ENCODE measurements around the gene HAUS5. TPM values are rescaled to one million over a fixed set of nuclear protein-coding genes. Genes with fewer than 3 reads are reported as not detected.

The HAUS5 gene
- total and polyA plus RNA-seq, 2 of the 8 experiments (the other 6 are each of a cell fraction or from before 2014, with no cell fraction given): 13.8 to 25.7 TPM

GRCh38 chr19:35637165-35637564, 24.6 kb downstream of the HAUS5 start:
- no peak overlapping the region for H3K18ac ChIP-seq (ENCODE audit: extremely low read depth, low read length)
- no peak overlapping the region for H2BK15ac ChIP-seq (ENCODE audit: low read length)
- H3K9ac ChIP-seq (replicated peaks in 1 of 4; ENCODE audit: extremely low read depth in 1 of 4, low read depth in 3 of 4, low read length in 3 of 4): no peak overlapping the region
- peaks cover 0 to 6% of the 10 kb centered on the region in 2 experiments for H4K20me1 ChIP-seq (replicated peaks in 1 of 2; ENCODE audit: control insufficient read depth in 1 of 2, insufficient read depth in 2 of 2, low read length in 2 of 2)
- no peak overlapping the region for H4K8ac ChIP-seq (ENCODE audit: extremely low read depth, insufficient read depth, low read length)
- no peak overlapping the region for H3K56ac ChIP-seq (replicated peaks; ENCODE audit: insufficient read length, low read depth, low read length)
- no peak overlapping the region for H3K14ac ChIP-seq (ENCODE audit: insufficient read length)
- H3K23me2 ChIP-seq (ENCODE audit: low read depth, low read length): peaks cover 5% of the 10 kb centered on the region; the same call in 1 of the 2 replicates
- no peak overlapping the region for H2BK5ac ChIP-seq (ENCODE audit: low read depth, low read length)
- no peak overlapping the region for H4K5ac ChIP-seq (ENCODE audit: insufficient read length, low read depth, low read length)
- H3K23ac ChIP-seq (ENCODE audit: insufficient read length): no peak overlapping the region
- no peak overlapping the region for H3K27ac ChIP-seq (ENCODE audit: low read depth, low read length)
- 96% methylated on average over 25 of the region's 25 CpGs; no CpG with 5 or more reads in 1 of the 2 experiments for WGBS, 2 experiments (ENCODE audit: extremely low coverage in 1 of 2, insufficient coverage in 1 of 2, insufficient read length in 1 of 2, insufficient replicate concordance in 2 of 2, low coverage in 1 of 2, low lambda C conversion rate in 2 of 2, missing lambda C conversion rate in 1 of 2)
- no peak overlapping the region for H2BK20ac ChIP-seq (ENCODE audit: low read length)
- ChIA-PET POLR2A (ENCODE audit: partially characterized antibody) (interaction anchor here (0.8 to 2.4 kb wide), 7 partner anchors 9 to 127 kb away, joined by 3 to 17 read pairs (median 7); partner anchors contain the start of genes COX6B1, HAUS5 and RBM42), CTCF (ENCODE audit: partially characterized antibody) (interaction anchor here (1.3 to 4.8 kb wide), 5 partner anchors 23 to 103 kb away, joined by 3 to 20 read pairs (median 5); no protein-coding TSS in a partner anchor)
- no peaks in the 10 kb centered on the region for H3K79me2 ChIP-seq (ENCODE audit: control insufficient read depth in 1 of 2, insufficient read depth in 2 of 2, low read length in 2 of 2)
- no peak overlapping the region for H2BK120ac ChIP-seq (replicated peaks; ENCODE audit: low read depth, low read length)
- peaks cover 4 to 16% (median 11%) of the 10 kb centered on the region in 4 experiments for H3K4me1 ChIP-seq (replicated peaks in 1 of 4; ENCODE audit: control insufficient read depth in 3 of 4, insufficient read depth in 4 of 4, low read length in 3 of 4)
- peaks cover 12 to 37% (median 21%) of the 10 kb centered on the region in 4 experiments; a peak in 6 of 8 replicates for H3K36me3 ChIP-seq (ENCODE audit: control insufficient read depth in 2 of 4, insufficient read depth in 4 of 4, low read length in 3 of 4)
- H3K4ac ChIP-seq (replicated peaks; ENCODE audit: insufficient read length, low read depth, low read length): no peak overlapping the region
- no peak for FAIRE-seq
- H3K27me3 ChIP-seq (replicated peaks in 1 of 4; ENCODE audit: control insufficient read depth in 3 of 4, extremely low read depth in 1 of 4, insufficient read depth in 3 of 4, low read length in 3 of 4): peaks cover 0 to under 1% (median 0%) of the 10 kb centered on the region in 4 experiments; a peak in 2 of 7 replicates
- H3K79me1 ChIP-seq (ENCODE audit: low read depth, low read length): no peaks in the 10 kb centered on the region
- no peak overlapping the region for H2BK12ac ChIP-seq (ENCODE audit: low read depth, low read length)
- H4K91ac ChIP-seq (replicated peaks; ENCODE audit: insufficient read length, low read length): no peak overlapping the region
- no peak overlapping the region for H2AFZ ChIP-seq (ENCODE audit: low read length)
- H3K4me3 ChIP-seq (ENCODE audit: extremely low read depth in 1 of 4, insufficient read depth in 2 of 4, low read depth in 3 of 4, low read length in 4 of 4): no peak overlapping the region
- no peak overlapping the region for H2AK5ac ChIP-seq (ENCODE audit: low read depth, low read length)
- no peaks in the 10 kb centered on the region for H3K9me3 ChIP-seq (ENCODE audit: insufficient read depth in 2 of 2, low read depth in 1 of 2, low read length in 1 of 2)
- no peak overlapping the region for H3K4me2 ChIP-seq (ENCODE audit: insufficient read depth in 1 of 2, low read depth in 2 of 2, low read length in 2 of 2)
- no peak for DNase-seq (ENCODE audit: low read depth in 1 of 2, low spot score in 2 of 2)
- TF ChIP-seq NRF1 (IDR thresholded peaks at IDR 0.05; ENCODE audit: low read depth, low read length) (no peak), GTF2F1 (IDR thresholded peaks at IDR 0.05; ENCODE audit: borderline replicate concordance, low read depth, low read length) (no peak), E2F6 (IDR thresholded peaks at IDR 0.05) (no peak)
- TF ChIP-seq, protein P1, sequence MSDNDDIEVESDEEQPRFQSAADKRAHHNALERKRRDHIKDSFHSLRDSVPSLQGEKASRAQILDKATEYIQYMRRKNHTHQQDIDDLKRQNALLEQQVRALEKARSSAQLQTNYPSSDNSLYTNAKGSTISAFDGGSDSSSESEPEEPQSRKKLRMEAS (IDR thresholded peaks at IDR 0.05): no peak
